HFFc6 (cell line): ENCODE measurements around the gene ZNF830. TPM values are rescaled to one million over a fixed set of nuclear protein-coding genes. Genes with fewer than 3 reads are reported as not detected.

Source experiments
- DNase-seq: peaks from one replicate; pipeline ENCODE4 v3.0.0-alpha.2; 2018
- H3K27ac Mint-ChIP-seq: 2 replicates; pipeline ENCODE4 v1.8.0; 2020; ENCODE audit warnings: mild to moderate bottlenecking, mixed read lengths
- H3K27me3 Mint-ChIP-seq: 2 replicates; pipeline ENCODE4 v1.8.0; 2021; ENCODE audit warnings: mild to moderate bottlenecking, moderate library complexity, mixed read lengths; ENCODE audit not compliant: insufficient read depth
- H3K36me3 Mint-ChIP-seq: 2 replicates; pipeline ENCODE4 v1.8.0; 2021; ENCODE audit warnings: low read depth, mixed read lengths
- H3K4me1 Mint-ChIP-seq: 2 replicates; pipeline ENCODE4 v1.8.0; 2020; ENCODE audit warnings: low read depth, mixed read lengths
- H3K4me3 Mint-ChIP-seq: 2 replicates; pipeline ENCODE4 v1.8.0; 2020; ENCODE audit warnings: mild to moderate bottlenecking, moderate library complexity, mixed read lengths
- H3K9me3 Mint-ChIP-seq: 2 replicates; pipeline ENCODE4 v1.8.0; 2020; ENCODE audit warnings: mild to moderate bottlenecking, mixed read lengths
- CTCF ChIP-seq: fragments of 200-600 bp; sonication (generic); IDR thresholded peaks from 2 replicates; pipeline ENCODE4 v1.5.0; 2021; ENCODE audit warnings: antibody characterized with exemption, mild to moderate bottlenecking
- long read RNA-seq: library from polyadenylated mRNA; unstranded; transcript quantifications from one replicate; pipeline ENCODE4 v2.0.0, GENCODE V29; 2019
- total RNA-seq, 6 experiments: library from RNA; stranded (reverse); fragmentation: NEBNext Ultra II Directional; extraction: Animal tissue kit (Norgen Biotek cat#: 25700); gene quantifications; 2 replicates in 1 of 6; 3 replicates in 5 of 6; pipeline ENCODE4 v1.2.3, GENCODE V29; 2021

Gene ZNF830
- 10 to 100 TPM in 4 of 6 experiments, 1 to 10 TPM in 2; 9.6 to 14.8 (median 11.8) TPM for total RNA-seq
- long read RNA-seq, transcript ZNF830-201 (1 exons, 2,246 nt): major isoform, 10 of 10 reads
- long read RNA-seq, partial matches to known transcripts: 0 of 10 reads
- long read RNA-seq, other reads (novel, unspliced or antisense): 0 of 10 reads

- peaks cover 26% of the 10 kb centered on the region for H3K4me1 Mint-ChIP-seq
- peaks cover 2% of the 10 kb centered on the region for H3K27me3 Mint-ChIP-seq
- peaks cover 28% of the 10 kb centered on the region for H3K36me3 Mint-ChIP-seq
- no peak for TF ChIP-seq CTCF
- DNase-seq: peak; percentile 89
- no peaks in the 10 kb centered on the region for H3K9me3 Mint-ChIP-seq
- H3K27ac Mint-ChIP-seq: peak within 1 kb of the TSS; percentile 99
- H3K4me3 Mint-ChIP-seq: peak within 1 kb of the TSS; percentile 100
Measured at GRCh38 chr17:34961093-34961911, at the start of gene ZNF830, which contains the start of gene CCT6B. TSS of gene ZNF830 (plus strand) at chr17:34961540. CDS start at chr17:34961567, 27 bp downstream. TSS of gene CCT6B (minus strand) at chr17:34961460. CDS start at chr17:34961393, 67 bp downstream.

GRCh38 chr17:34913001-34913400 is 48.3 kb upstream of the ZNF830 start:
- no peaks in the 10 kb centered on the region for H3K36me3 Mint-ChIP-seq
- H3K9me3 Mint-ChIP-seq: no peaks in the 10 kb centered on the region
- no peak overlapping the region for H3K27ac Mint-ChIP-seq
- TF ChIP-seq CTCF: no peak
- H3K4me3 Mint-ChIP-seq: no peak overlapping the region
- no peak for DNase-seq
- H3K27me3 Mint-ChIP-seq: peaks cover 6% of the 10 kb centered on the region
- no peaks in the 10 kb centered on the region for H3K4me1 Mint-ChIP-seq

- H3K9me3 Mint-ChIP-seq: no peaks in the 10 kb centered on the region
- H3K36me3 Mint-ChIP-seq: no peaks in the 10 kb centered on the region
- no peak for TF ChIP-seq CTCF
Measured at GRCh38 chr17:34916120-34916519, 45.2 kb upstream of the ZNF830 start.

GRCh38 chr17:34917381-34917780 is 44.0 kb upstream of the ZNF830 start:
- no peak overlapping the region for H3K27ac Mint-ChIP-seq
- no peaks in the 10 kb centered on the region for H3K4me1 Mint-ChIP-seq
- no peak overlapping the region for H3K4me3 Mint-ChIP-seq
- H3K36me3 Mint-ChIP-seq: no peaks in the 10 kb centered on the region
- H3K27me3 Mint-ChIP-seq: no peaks in the 10 kb centered on the region
- TF ChIP-seq CTCF: no peak
- no peaks in the 10 kb centered on the region for H3K9me3 Mint-ChIP-seq
- no peak for DNase-seq

More at GRCh38 chr17:34916120-34916519, 45.2 kb upstream of the ZNF830 start:
- DNase-seq: no peak
- H3K4me1 Mint-ChIP-seq: no peaks in the 10 kb centered on the region
- H3K4me3 Mint-ChIP-seq: no peak overlapping the region
- H3K27me3 Mint-ChIP-seq: no peaks in the 10 kb centered on the region
- H3K27ac Mint-ChIP-seq: no peak overlapping the region

- no peaks in the 10 kb centered on the region for H3K36me3 Mint-ChIP-seq
- no peak overlapping the region for H3K4me3 Mint-ChIP-seq
- DNase-seq: no peak
- H3K9me3 Mint-ChIP-seq: no peaks in the 10 kb centered on the region
- H3K4me1 Mint-ChIP-seq: no peaks in the 10 kb centered on the region
- TF ChIP-seq CTCF: no peak
- no peak overlapping the region for H3K27ac Mint-ChIP-seq
- H3K27me3 Mint-ChIP-seq: no peaks in the 10 kb centered on the region
Measured at GRCh38 chr17:34920676-34921075, 40.7 kb upstream of the ZNF830 start.
